WERI-Rb-1 (cell line): ENCODE data around the gene CHAT.

Experiments used
- DNase-seq: peaks from one replicate; pipeline ENCODE4 v3.0.0-alpha.2; 2020
- H3K27ac ChIP-seq: fragments of 250-450 bp; sonication (Bioruptor Pico); 2 replicates; pipeline ENCODE4 v1.5.1; 2020; ENCODE audit warnings: mild to moderate bottlenecking, moderate library complexity
- H3K27me3 ChIP-seq: fragments of 250-450 bp; sonication (Bioruptor Pico); 2 replicates; pipeline ENCODE4 v1.5.1; 2021; ENCODE audit warnings: mild to moderate bottlenecking, low read depth, moderate library complexity; ENCODE audit not compliant: insufficient read depth, severe bottlenecking
- H3K36me3 ChIP-seq: fragments of 250-450 bp; sonication (Bioruptor Pico); 2 replicates; pipeline ENCODE4 v1.5.1; 2020; ENCODE audit warnings: mild to moderate bottlenecking, moderate library complexity
- H3K4me3 ChIP-seq: 2 replicates; pipeline ENCODE4 v1.5.1; 2011; ENCODE audit warnings: low read depth, mild to moderate bottlenecking, control low read depth, low read length
- H3K9me3 ChIP-seq: fragments of 250-450 bp; sonication (Bioruptor Pico); 2 replicates; pipeline ENCODE4 v1.5.1; 2021; ENCODE audit warnings: mild to moderate bottlenecking, moderate library complexity; ENCODE audit not compliant: severe bottlenecking
- CTCF ChIP-seq: IDR thresholded peaks from 2 replicates; pipeline ENCODE4 v1.5.1; 2011; ENCODE audit warnings: low read depth, mild to moderate bottlenecking, control low read depth, inconsistent platforms, low read length

The CHAT gene

DNA sequence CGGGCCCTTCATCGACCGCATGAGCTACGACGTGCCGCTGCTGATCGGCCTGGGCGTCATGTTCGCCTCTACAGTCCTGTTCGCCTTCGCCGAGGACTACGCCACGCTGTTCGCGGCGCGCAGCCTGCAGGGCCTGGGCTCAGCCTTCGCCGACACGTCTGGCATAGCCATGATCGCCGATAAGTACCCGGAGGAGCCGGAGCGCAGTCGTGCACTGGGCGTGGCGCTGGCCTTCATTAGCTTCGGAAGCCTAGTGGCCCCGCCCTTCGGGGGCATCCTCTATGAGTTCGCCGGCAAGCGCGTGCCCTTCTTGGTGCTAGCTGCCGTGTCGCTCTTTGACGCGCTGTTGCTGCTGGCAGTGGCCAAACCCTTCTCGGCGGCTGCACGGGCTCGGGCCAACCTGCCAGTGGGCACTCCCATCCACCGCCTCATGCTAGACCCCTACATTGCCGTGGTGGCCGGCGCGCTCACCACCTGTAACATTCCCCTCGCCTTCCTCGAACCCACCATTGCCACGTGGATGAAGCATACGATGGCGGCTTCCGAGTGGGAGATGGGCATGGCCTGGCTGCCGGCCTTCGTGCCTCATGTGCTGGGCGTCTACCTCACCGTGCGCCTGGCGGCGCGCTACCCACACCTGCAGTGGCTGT lies 2.5 kb upstream of the CHAT start:
- no peak overlapping the region for H3K27ac ChIP-seq
- no peaks in the 10 kb centered on the region for H3K9me3 ChIP-seq
- peak overlapping the region; percentile 56 for H3K4me3 ChIP-seq
- no peak for DNase-seq
- H3K36me3 ChIP-seq, result no peaks in the 10 kb centered on the region
- no peaks in the 10 kb centered on the region for H3K27me3 ChIP-seq
- TF ChIP-seq CTCF, result no peak

DNA sequence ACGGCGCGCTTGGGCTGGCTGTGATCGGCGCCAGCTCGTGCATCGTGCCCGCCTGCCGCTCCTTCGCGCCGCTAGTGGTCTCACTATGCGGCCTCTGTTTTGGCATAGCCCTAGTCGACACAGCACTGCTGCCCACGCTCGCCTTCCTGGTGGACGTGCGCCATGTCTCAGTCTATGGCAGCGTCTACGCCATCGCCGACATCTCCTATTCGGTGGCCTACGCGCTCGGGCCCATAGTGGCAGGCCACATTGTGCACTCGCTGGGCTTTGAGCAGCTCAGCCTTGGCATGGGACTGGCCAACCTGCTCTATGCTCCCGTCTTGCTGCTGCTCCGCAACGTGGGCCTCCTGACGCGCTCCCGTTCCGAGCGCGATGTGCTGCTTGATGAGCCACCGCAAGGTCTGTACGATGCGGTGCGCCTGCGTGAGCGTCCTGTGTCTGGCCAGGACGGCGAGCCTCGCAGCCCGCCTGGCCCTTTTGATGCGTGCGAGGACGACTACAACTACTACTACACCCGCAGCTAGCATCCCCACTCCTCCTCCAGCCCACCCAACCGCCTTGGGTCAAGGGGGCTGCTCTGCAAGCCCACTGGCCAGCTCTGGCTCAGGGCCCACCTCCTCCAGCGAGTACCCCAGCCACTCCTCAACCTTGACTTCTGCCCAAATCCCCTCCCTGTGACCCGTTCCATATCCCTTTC lies 1.9 kb upstream of the CHAT start:
- no peak overlapping the region for H3K27ac ChIP-seq
- no peak overlapping the region for H3K4me3 ChIP-seq
- no peak for DNase-seq
- TF ChIP-seq CTCF, result no peak
- H3K27me3 ChIP-seq, result no peaks in the 10 kb centered on the region
- H3K9me3 ChIP-seq, result no peaks in the 10 kb centered on the region
- H3K36me3 ChIP-seq, result no peaks in the 10 kb centered on the region

DNA sequence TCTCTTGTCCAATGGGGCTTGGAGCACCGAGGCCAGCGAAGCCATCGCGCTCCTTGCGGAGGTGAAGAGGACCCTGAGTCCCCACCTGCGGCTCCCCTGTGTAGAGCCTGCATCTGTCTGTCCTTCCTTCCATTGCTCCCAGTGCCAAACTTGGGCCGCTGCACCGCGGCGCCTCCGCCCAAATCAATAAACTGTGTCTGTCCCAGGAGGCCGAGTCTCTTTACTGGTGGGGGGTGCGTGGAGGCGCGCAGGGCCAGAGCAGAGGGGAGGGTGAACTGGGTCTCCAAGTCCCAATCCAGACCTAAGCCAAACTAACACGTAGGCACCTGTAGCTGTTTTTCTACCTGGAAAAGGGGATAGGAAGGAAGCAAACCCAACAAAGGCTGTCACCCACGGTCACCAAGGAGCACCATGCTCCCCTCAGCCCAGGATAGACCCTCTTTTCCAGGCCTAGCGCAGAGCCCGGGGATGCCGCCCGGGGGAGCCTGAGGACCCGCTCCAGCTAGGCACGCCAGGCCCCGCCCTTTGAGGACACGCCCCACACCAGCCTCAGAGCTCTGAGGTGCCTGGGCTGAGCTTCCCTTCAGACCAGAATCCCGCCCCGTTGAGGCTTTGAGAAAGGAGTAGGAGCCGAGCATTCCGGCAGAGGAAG lies 1.2 kb upstream of the CHAT start:
- H3K36me3 ChIP-seq, result no peaks in the 10 kb centered on the region
- DNase-seq, result no peak
- no peak for TF ChIP-seq CTCF
- no peaks in the 10 kb centered on the region for H3K9me3 ChIP-seq
- H3K27me3 ChIP-seq, result no peaks in the 10 kb centered on the region
- no peak overlapping the region for H3K27ac ChIP-seq
- H3K4me3 ChIP-seq, result no peak overlapping the region

GRCh38 chr10:49613165-49613881 lies 514 bp upstream of the CHAT start:
- Histone ChIP-seq H3K9me3 (no peaks in the 10 kb centered on the region), H3K4me3 (no peak overlapping the region), H3K27ac (no peak overlapping the region), H3K27me3 (no peaks in the 10 kb centered on the region), H3K36me3 (no peaks in the 10 kb centered on the region)
- no peak for TF ChIP-seq CTCF
- DNase-seq, result no peak

DNA sequence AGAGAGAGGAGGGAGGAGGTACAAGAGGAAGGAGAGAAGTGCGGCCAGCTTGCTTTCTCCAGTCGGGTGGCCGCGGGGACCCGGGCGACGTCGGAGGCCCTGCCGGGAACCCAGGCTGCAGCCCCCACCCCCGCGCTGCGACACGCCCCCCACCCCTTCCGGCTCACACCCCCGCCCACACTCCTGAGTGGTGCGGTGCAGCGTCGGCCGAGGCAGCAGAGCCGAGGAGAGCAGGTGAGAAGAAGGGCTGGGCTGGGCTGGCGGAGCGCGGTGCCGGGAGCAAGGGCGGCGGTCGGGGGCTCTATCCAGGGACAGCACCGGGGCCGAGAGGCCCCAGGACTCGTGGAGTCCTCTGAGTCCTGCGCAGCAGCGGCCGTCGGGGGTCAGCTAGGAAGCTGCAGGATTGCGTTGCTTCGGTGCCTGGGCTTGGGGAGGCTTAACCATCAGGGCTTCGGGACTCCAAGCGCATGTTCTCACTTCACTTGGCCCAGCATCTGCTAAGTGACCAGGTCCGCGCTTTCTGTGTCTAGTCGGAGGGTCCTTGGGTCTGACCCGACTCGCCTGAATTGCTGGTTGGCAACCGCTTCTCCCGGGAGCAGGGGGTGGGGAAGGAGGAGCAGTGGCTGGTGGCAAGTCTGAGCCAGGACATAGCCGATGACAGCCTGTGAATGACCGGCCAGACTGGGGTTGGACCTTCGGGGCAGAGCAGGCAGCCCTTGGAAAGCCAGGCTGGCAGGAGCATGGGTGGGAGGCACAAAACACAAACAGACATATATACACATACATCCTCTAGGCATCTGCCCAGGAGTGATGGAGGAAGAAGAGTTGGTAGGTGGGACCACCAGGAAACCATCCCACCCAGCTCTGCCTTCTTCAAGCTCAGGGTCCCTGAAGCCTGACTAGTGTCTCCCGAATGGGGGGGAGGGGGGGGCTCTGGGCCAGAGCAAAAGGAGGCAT lies 683 bp downstream of the CHAT start:
- no peak overlapping the region for H3K4me3 ChIP-seq
- TF ChIP-seq CTCF, result no peak
- H3K36me3 ChIP-seq, result no peaks in the 10 kb centered on the region
- no peaks in the 10 kb centered on the region for H3K9me3 ChIP-seq
- DNase-seq, result no peak
- no peaks in the 10 kb centered on the region for H3K27me3 ChIP-seq
- no peak overlapping the region for H3K27ac ChIP-seq
